PFSK-1 (cell line): ENCODE data around the gene NOX5. TPM values are rescaled to one million over a fixed set of nuclear protein-coding genes. Genes with fewer than 3 reads are reported as not detected.

Source experiments
- FOXP2 ChIP-seq: optimal IDR thresholded peaks from 2 replicates; pipeline ENCODE3; 2011; ENCODE audit warnings: borderline replicate concordance, control low read depth, inconsistent platforms; ENCODE audit not compliant: insufficient read depth; ENCODE audit errors: extremely low read length, extremely low read depth
- POLR2AphosphoS5 ChIP-seq: IDR thresholded peaks from 2 replicates; pipeline ENCODE4 v1.6.1; 2012; ENCODE audit warnings: low read depth, mild to moderate bottlenecking, control low read depth, low read length, moderate library complexity
- SIN3A ChIP-seq: IDR thresholded peaks from 2 replicates; pipeline ENCODE4 v1.6.1; 2012; ENCODE audit warnings: mild to moderate bottlenecking, low read length, moderate library complexity, borderline replicate concordance; ENCODE audit not compliant: insufficient read depth
- TAF1 ChIP-seq: IDR thresholded peaks from 2 replicates; pipeline ENCODE4 v1.6.1; 2012; ENCODE audit warnings: low read length, control low read depth, borderline replicate concordance; ENCODE audit not compliant: insufficient read depth
- polyA plus RNA-seq: library from polyadenylated mRNA; unstranded; fragments of >200 nt; gene quantifications from one replicate; pipeline ENCODE4 v1.2.1, GENCODE V29; 2012; ENCODE audit warnings: low read depth, missing spikeins; ENCODE audit not compliant: insufficient read length
- TF ChIP-seq, protein P1 (sequence below), 2 experiments: IDR thresholded peaks; 2 replicates each; pipeline versions ENCODE4 v1.6.1 to v1.8.0; 2011 to 2012; ENCODE audit warnings: low read depth in 2 of 2, low read length in 2 of 2, control low read depth in 1 of 2, inconsistent platforms in 1 of 2, mild to moderate bottlenecking in 1 of 2, moderate library complexity in 1 of 2; ENCODE audit not compliant: insufficient read depth in 1 of 2

The NOX5 gene, protein sequence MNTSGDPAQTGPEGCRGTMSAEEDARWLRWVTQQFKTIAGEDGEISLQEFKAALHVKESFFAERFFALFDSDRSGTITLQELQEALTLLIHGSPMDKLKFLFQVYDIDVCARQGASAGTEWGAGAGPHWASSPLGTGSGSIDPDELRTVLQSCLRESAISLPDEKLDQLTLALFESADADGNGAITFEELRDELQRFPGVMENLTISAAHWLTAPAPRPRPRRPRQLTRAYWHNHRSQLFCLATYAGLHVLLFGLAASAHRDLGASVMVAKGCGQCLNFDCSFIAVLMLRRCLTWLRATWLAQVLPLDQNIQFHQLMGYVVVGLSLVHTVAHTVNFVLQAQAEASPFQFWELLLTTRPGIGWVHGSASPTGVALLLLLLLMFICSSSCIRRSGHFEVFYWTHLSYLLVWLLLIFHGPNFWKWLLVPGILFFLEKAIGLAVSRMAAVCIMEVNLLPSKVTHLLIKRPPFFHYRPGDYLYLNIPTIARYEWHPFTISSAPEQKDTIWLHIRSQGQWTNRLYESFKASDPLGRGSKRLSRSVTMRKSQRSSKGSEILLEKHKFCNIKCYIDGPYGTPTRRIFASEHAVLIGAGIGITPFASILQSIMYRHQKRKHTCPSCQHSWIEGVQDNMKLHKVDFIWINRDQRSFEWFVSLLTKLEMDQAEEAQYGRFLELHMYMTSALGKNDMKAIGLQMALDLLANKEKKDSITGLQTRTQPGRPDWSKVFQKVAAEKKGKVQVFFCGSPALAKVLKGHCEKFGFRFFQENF
- polyA plus RNA-seq: 0.60 TPM

DNA sequence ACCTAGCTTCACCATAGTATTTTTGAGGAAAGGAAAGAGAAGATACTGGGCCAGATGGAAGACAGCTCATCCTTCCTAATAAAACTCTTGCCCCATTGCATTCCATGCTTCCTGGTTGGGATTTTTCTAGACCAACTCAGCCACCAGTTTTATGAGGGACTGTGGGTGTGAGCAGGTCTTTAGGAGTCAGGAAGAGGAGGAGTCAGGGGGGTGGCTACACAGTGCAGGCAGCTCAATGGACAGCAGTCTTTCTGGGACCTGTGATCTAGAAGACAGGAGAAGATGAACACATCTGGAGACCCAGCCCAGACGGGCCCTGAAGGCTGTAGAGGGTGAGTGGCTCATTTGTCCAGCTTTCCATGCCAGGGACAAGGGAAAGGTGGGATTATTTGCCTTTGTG is at the start of gene NOX5:
NOX5 (plus strand) TSS at position 242 of the 400 bp plus-strand sequence; CDS start at position 283, 41 bp downstream.
- TF ChIP-seq FOXP2: no peak

DNA sequence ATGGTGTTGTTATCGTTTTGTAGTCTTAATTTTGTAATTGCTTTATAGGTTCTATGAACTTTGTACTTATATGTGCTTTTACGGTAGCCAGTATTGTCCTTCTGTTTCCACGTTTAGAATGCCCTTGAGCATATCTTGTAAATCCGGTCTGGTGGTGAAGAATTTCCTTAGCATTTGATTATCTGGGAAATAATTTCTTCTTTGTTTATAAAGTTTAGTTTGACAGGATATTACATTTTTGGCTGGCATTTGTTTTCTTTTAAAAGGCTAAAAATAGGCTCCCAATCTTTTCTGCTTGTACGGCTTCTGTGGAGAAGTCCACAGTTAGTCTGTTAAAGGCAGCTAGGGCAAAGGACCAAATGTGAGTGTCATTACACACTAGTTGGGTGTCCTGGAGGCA is 47.5 kb upstream of the NOX5 start:
- TF ChIP-seq FOXP2: no peak
- no peak for TF ChIP-seq POLR2AphosphoS5
- no peak for TF ChIP-seq SIN3A
- no peak for TF ChIP-seq TAF1
- TF ChIP-seq, protein P1, sequence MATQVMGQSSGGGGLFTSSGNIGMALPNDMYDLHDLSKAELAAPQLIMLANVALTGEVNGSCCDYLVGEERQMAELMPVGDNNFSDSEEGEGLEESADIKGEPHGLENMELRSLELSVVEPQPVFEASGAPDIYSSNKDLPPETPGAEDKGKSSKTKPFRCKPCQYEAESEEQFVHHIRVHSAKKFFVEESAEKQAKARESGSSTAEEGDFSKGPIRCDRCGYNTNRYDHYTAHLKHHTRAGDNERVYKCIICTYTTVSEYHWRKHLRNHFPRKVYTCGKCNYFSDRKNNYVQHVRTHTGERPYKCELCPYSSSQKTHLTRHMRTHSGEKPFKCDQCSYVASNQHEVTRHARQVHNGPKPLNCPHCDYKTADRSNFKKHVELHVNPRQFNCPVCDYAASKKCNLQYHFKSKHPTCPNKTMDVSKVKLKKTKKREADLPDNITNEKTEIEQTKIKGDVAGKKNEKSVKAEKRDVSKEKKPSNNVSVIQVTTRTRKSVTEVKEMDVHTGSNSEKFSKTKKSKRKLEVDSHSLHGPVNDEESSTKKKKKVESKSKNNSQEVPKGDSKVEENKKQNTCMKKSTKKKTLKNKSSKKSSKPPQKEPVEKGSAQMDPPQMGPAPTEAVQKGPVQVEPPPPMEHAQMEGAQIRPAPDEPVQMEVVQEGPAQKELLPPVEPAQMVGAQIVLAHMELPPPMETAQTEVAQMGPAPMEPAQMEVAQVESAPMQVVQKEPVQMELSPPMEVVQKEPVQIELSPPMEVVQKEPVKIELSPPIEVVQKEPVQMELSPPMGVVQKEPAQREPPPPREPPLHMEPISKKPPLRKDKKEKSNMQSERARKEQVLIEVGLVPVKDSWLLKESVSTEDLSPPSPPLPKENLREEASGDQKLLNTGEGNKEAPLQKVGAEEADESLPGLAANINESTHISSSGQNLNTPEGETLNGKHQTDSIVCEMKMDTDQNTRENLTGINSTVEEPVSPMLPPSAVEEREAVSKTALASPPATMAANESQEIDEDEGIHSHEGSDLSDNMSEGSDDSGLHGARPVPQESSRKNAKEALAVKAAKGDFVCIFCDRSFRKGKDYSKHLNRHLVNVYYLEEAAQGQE (IDR thresholded peaks at IDR 0.05; ENCODE audit: insufficient read depth in 1 of 2, low read depth in 2 of 2, low read length in 2 of 2): no peak

DNA sequence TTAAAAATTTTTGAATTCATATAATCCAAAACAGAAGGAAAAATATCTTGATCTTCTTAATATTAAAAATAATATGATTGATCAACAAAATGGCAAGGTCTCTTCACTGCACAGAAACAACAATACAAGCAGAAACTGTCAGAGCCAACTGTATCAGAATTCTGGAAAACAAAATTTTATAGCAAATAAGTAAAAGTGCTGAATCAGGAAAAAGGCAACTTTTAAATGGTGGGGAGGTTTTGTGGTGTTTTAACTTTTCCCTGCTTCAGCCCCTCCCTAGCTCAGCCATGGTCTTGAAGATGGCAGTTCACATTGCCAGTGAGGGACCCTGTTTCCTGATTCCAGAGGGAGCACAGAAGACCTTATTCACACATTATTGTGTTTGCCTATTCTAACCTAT is 46.5 kb upstream of the NOX5 start:
- no peak for TF ChIP-seq POLR2AphosphoS5
- no peak for TF ChIP-seq FOXP2
- TF ChIP-seq, protein P1 (IDR thresholded peaks at IDR 0.05; ENCODE audit: insufficient read depth in 1 of 2, low read depth in 2 of 2, low read length in 2 of 2): no peak
- TF ChIP-seq SIN3A: no peak
- TF ChIP-seq TAF1: no peak

DNA sequence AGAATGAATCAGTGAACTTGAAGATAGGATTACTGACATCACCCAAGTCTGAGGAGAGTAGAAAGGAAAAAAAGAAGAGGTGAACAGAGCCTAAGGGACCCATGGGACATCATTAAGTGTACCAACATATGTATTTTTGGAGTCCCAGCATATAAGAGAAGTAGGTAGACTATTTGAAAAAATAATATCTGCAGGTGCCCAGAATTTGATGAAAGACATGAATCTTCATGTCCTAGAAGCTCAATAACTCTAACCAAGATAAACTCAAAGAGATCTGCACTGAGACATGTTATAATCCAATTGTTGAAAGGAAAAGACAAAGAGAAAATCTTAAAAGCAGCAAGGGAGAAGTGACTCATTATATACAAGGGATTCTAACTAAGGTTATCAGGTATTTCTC is 45.2 kb upstream of the NOX5 start:
- TF ChIP-seq FOXP2 (no peak), TAF1 (no peak), SIN3A (no peak), POLR2AphosphoS5 (no peak)
- TF ChIP-seq, protein P1 (IDR thresholded peaks at IDR 0.05; ENCODE audit: insufficient read depth in 1 of 2, low read depth in 2 of 2, low read length in 2 of 2): no peak

DNA sequence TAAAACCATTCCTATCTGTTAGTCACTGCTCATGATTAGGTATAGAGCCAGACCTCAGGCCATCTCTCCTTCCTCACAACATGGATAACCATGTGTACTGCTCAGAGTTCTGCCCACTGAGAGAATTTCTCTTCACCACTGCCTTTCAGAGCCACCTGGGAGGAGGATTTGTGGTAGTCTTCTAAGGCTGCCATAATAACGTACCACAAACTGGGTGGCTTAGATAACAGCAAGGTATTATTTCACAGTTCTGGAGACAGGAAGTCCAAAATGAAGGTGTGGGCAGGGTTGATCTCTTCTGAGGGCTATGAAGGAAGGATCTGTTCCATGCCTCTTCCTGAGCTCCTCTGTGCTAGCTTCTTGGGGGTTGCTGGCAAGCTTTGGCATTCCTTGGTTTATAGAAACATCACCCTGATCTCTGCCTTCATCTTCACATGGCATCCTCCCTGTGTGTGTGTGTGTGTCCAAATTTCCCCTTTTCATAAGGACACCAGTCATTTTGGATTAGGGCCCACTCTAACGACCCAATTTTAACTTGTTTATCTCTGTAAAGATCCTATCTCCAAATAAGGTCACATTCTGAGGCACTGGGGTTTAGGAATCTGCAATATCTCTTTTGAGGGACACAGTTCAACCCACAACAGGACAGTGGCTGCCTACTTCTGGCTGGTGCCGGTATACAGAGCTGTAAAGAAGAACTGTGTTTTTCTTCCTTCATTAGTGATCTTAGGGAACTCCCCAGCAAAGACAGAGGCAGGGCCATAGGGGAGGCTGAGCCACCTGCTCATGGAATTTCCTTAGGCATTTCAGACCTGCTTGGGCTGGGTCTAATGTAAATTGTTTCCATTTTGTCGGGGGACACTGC is 42.1 kb upstream of the NOX5 start:
- TF ChIP-seq, protein P1 (IDR thresholded peaks at IDR 0.05; ENCODE audit: insufficient read depth in 1 of 2, low read depth in 2 of 2, low read length in 2 of 2): no peak
- no peak for TF ChIP-seq SIN3A
- TF ChIP-seq TAF1: no peak
- no peak for TF ChIP-seq POLR2AphosphoS5
- TF ChIP-seq FOXP2: no peak
